ENCODE results near the gene KRT84.

The KRT84 gene

GRCh38 chr12:52382854-52383253 is 2.6 kb downstream of the KRT84 start:
- DNase-seq, result no peak

- DNase-seq, result no peak
Measured at GRCh38 chr12:52381206-52381605, 4.2 kb downstream of the KRT84 start.

- no peak for DNase-seq
Measured at GRCh38 chr12:52380271-52380694, 5.2 kb downstream of the KRT84 start.

GRCh38 chr12:52379536-52379935 is 5.9 kb downstream of the KRT84 start:
- DNase-seq, result no peak

- no peak for DNase-seq
Measured at GRCh38 chr12:52378091-52378490, 7.4 kb downstream of the KRT84 start.

GRCh38 chr12:52377266-52377665 is 8.2 kb downstream of the KRT84 start:
- DNase-seq, result no peak

GRCh38 chr12:52372216-52373154 is 13.0 kb downstream of the KRT84 start:
- no peak for DNase-seq

GRCh38 chr12:52371716-52372115 is 13.7 kb downstream of the KRT84 start:
- no peak for DNase-seq

- no peak for DNase-seq
Measured at GRCh38 chr12:52370926-52371608, 14.4 kb downstream of the KRT84 start.

GRCh38 chr12:52369809-52370208 is 15.6 kb downstream of the KRT84 start:
- DNase-seq, result no peak

GRCh38 chr12:52369211-52369610 is 16.2 kb downstream of the KRT84 start:
- no peak for DNase-seq

- DNase-seq, result no peak
Measured at GRCh38 chr12:52368508-52368907, 16.9 kb downstream of the KRT84 start.

- DNase-seq, result no peak
Measured at GRCh38 chr12:52367876-52368275, 17.6 kb downstream of the KRT84 start.

- DNase-seq, result no peak
Measured at GRCh38 chr12:52366738-52367485, 18.5 kb downstream of the KRT84 start, which contains the start of gene KRT85. Gene KRT85, minus strand, starts transcription at chr12:52367481. Its CDS starts 76 bp downstream, at chr12:52367405.

GRCh38 chr12:52364901-52365489 is 20.5 kb downstream of the KRT84 start:
- DNase-seq, result no peak

GRCh38 chr12:52364061-52364460 is 21.4 kb downstream of the KRT84 start:
- DNase-seq, result no peak

- no peak for DNase-seq
Measured at GRCh38 chr12:52363111-52363679, 22.3 kb downstream of the KRT84 start.

GRCh38 chr12:52362118-52362726 is 23.2 kb downstream of the KRT84 start:
- no peak for DNase-seq

GRCh38 chr12:52361553-52361952 is 23.9 kb downstream of the KRT84 start:
- no peak for DNase-seq

GRCh38 chr12:52360663-52361271 is 24.7 kb downstream of the KRT84 start:
- no peak for DNase-seq

GRCh38 chr12:52360106-52360662 is 25.3 kb downstream of the KRT84 start:
- no peak for DNase-seq

Measured in activated gamma-delta T cell (primary cell).